Measurements from ENCODE around the gene MAMDC4. TPM values are rescaled to one million over a fixed set of nuclear protein-coding genes. Genes with fewer than 3 reads are reported as not detected.

MAMDC4 gene
- total and polyA plus RNA-seq, 2 experiments from 2014 or later, result 1.7 to 6.8 TPM

DNA sequence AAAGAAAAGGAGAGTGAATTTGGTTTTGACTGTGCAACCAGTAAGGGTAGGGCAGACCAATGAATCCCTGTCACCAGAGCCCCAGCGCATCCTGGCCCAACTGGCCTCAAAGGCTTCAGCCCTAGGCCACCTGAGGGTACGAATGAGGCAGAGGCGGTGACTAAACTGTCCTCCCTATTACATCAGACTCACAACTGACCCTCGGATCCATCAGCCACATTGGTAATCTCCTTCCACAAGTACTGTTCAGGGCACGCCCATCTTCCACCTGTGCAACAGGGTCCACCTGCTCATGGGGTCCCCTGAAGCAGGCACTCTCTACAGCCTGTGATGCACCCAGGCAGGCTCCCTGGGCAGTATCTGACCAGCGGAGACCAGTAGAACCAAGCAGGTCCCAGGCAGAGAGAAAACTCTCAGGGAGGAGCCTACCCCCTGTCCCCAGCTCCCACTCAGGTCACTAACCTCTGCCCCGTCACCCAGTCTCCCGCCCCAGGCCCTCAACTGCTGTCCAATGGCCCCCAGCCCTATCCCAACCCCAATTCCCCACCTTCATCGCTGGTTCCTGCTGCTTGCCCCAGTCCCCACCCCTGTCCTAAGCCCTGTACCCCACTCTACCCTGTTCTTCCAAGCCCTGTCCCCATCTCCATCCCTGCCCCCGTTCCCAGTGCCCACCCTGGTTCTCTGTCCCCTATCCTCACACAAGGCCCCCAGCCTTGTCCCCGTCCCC, 13.1 kb downstream of the MAMDC4 start (continued):
- no peak for TF ChIP-seq ZNF114 (CRISPR knock-in tag; IDR thresholded peaks at IDR 0.05)
- TF ChIP-seq, protein P1, sequence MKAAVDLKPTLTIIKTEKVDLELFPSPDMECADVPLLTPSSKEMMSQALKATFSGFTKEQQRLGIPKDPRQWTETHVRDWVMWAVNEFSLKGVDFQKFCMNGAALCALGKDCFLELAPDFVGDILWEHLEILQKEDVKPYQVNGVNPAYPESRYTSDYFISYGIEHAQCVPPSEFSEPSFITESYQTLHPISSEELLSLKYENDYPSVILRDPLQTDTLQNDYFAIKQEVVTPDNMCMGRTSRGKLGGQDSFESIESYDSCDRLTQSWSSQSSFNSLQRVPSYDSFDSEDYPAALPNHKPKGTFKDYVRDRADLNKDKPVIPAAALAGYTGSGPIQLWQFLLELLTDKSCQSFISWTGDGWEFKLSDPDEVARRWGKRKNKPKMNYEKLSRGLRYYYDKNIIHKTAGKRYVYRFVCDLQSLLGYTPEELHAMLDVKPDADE (IDR thresholded peaks at IDR 0.05), result no peak
- no peak for TF ChIP-seq STAT1 (IDR thresholded peaks at IDR 0.05; ENCODE audit: unreplicated experiment)
- no peak for TF ChIP-seq EZH2phosphoT487 (IDR thresholded peaks at IDR 0.05; ENCODE audit: unreplicated experiment)
- no peak for TF ChIP-seq CREB1 (CRISPR knock-in tag; IDR thresholded peaks at IDR 0.05; ENCODE audit: low read depth)
- TF ChIP-seq, protein P2, sequence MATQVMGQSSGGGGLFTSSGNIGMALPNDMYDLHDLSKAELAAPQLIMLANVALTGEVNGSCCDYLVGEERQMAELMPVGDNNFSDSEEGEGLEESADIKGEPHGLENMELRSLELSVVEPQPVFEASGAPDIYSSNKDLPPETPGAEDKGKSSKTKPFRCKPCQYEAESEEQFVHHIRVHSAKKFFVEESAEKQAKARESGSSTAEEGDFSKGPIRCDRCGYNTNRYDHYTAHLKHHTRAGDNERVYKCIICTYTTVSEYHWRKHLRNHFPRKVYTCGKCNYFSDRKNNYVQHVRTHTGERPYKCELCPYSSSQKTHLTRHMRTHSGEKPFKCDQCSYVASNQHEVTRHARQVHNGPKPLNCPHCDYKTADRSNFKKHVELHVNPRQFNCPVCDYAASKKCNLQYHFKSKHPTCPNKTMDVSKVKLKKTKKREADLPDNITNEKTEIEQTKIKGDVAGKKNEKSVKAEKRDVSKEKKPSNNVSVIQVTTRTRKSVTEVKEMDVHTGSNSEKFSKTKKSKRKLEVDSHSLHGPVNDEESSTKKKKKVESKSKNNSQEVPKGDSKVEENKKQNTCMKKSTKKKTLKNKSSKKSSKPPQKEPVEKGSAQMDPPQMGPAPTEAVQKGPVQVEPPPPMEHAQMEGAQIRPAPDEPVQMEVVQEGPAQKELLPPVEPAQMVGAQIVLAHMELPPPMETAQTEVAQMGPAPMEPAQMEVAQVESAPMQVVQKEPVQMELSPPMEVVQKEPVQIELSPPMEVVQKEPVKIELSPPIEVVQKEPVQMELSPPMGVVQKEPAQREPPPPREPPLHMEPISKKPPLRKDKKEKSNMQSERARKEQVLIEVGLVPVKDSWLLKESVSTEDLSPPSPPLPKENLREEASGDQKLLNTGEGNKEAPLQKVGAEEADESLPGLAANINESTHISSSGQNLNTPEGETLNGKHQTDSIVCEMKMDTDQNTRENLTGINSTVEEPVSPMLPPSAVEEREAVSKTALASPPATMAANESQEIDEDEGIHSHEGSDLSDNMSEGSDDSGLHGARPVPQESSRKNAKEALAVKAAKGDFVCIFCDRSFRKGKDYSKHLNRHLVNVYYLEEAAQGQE (IDR thresholded peaks at IDR 0.05; ENCODE audit: unreplicated experiment), result no peak

DNA sequence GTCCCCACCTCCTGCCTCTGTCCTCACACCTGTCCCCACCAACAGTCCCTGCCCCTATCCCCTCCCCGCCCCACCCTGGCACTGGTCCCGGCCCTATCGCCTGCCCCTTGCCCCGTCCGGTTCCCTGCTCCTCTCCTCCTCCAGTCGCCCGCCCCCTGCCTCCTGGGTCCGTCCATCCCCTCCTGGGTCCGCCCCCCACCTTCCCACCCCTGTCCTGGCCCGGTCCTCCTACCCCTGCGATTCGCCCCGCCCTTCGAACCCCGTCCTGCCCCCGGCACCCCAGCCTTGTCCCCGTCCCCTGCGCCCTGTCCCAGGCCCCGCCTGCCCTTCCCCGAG, 13.6 kb downstream of the MAMDC4 start:
- Mint-ChIP-seq H3K4me1 (peaks cover 5% of the 10 kb centered on the region), H3K27me3 (ENCODE audit: insufficient read depth, low read depth, poor library complexity) (peaks cover 20% of the 10 kb centered on the region), H3K9me3 (peaks cover 36% of the 10 kb centered on the region), H3K36me3 (ENCODE audit: low read depth) (peaks cover 61% of the 10 kb centered on the region), H3K4me3 (peak overlapping the region; percentile 80), H3K27ac (no peak overlapping the region)
- Histone ChIP-seq H2AFZ (no peak overlapping the region), H3K9me2 (ENCODE audit: insufficient read depth) (peaks cover 4% of the 10 kb centered on the region; the same call in 1 of the 2 replicates), H3K27me3 (ENCODE audit: insufficient read depth) (no peaks in the 10 kb centered on the region), H3K27ac (ENCODE audit: low read depth) (no peak overlapping the region), H4K20me1 (replicated peaks; ENCODE audit: insufficient read depth) (peaks cover 20% of the 10 kb centered on the region), H3K4me3 (peak overlapping the region; percentile 88), H3K79me2 (replicated peaks; ENCODE audit: insufficient read depth) (peaks cover 21% of the 10 kb centered on the region), H3F3A (replicated peaks; ENCODE audit: low read depth) (0 out of 2 replicates have a peak, but pooled peaks cover 2% of the 10 kb centered on the region), H3K36me3 (ENCODE audit: insufficient read depth) (peaks cover 13% of the 10 kb centered on the region), H3K4me1 (ENCODE audit: insufficient read depth) (peaks cover 3% of the 10 kb centered on the region; the same call in 1 of the 2 replicates), H3K4me2 (peak overlapping the region; percentile 79)
- peak; percentile 64 for ATAC-seq
- peak; percentile 39 for DNase-seq (ENCODE audit: low spot score)
- TF ChIP-seq CREB1 (CRISPR knock-in tag; IDR thresholded peaks at IDR 0.05; ENCODE audit: low read depth) (no peak), ZNF114 (CRISPR knock-in tag; IDR thresholded peaks at IDR 0.05) (no peak), EZH2phosphoT487 (IDR thresholded peaks at IDR 0.05; ENCODE audit: unreplicated experiment) (no peak), ZNF462 (CRISPR knock-in tag; IDR thresholded peaks at IDR 0.05) (no peak), NANOG (IDR thresholded peaks at IDR 0.05; ENCODE audit: borderline replicate concordance) (no peak)
- TF ChIP-seq, protein P3, sequence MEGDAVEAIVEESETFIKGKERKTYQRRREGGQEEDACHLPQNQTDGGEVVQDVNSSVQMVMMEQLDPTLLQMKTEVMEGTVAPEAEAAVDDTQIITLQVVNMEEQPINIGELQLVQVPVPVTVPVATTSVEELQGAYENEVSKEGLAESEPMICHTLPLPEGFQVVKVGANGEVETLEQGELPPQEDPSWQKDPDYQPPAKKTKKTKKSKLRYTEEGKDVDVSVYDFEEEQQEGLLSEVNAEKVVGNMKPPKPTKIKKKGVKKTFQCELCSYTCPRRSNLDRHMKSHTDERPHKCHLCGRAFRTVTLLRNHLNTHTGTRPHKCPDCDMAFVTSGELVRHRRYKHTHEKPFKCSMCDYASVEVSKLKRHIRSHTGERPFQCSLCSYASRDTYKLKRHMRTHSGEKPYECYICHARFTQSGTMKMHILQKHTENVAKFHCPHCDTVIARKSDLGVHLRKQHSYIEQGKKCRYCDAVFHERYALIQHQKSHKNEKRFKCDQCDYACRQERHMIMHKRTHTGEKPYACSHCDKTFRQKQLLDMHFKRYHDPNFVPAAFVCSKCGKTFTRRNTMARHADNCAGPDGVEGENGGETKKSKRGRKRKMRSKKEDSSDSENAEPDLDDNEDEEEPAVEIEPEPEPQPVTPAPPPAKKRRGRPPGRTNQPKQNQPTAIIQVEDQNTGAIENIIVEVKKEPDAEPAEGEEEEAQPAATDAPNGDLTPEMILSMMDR (conservative IDR thresholded peaks at IDR 0.05; ENCODE audit: low read depth in 2 of 2), result no peak
- TF ChIP-seq, protein P1 (IDR thresholded peaks at IDR 0.05), result no peak

All from GM23338 (cell line).